Memory B cell (primary cell): ENCODE data around the gene NEU4.
A peak's percentile ranks its signal among the peaks of the same experiment; 100 is the strongest.
"Not testable (repeated sequence)": the region's sequence is repeated elsewhere in the genome, so short reads cannot be mapped to it uniquely, and the experiment has no call there.

Experiments
- ATAC-seq: fragments of 150-1000 bp; cut with Tn5 transposase; 2 replicates; pipeline ENCODE4 v1.10.0; 2021; ENCODE audit warnings: low read depth, mild to moderate bottlenecking, moderate library complexity
- DNase-seq, 2 donors: peaks; one replicate each; pipeline ENCODE4 v3.0.0; 2022; ENCODE audit warnings: low spot score in 2 of 2
- H3K27ac Mint-ChIP-seq: one replicate; pipeline ENCODE4 v1.8.0; 2022; ENCODE audit warnings: mild to moderate bottlenecking, moderate library complexity, mixed read lengths
- H3K27me3 Mint-ChIP-seq: one replicate; pipeline ENCODE4 v1.8.0; 2022; ENCODE audit warnings: mixed read lengths
- H3K36me3 Mint-ChIP-seq: one replicate; pipeline ENCODE4 v1.8.0; 2022; ENCODE audit warnings: mild to moderate bottlenecking, mixed read lengths
- H3K4me1 Mint-ChIP-seq: one replicate; pipeline ENCODE4 v1.8.0; 2022; ENCODE audit warnings: mixed read lengths
- H3K4me3 Mint-ChIP-seq: one replicate; pipeline ENCODE4 v1.8.0; 2022; ENCODE audit warnings: mild to moderate bottlenecking, moderate library complexity, mixed read lengths
- H3K9me3 Mint-ChIP-seq: one replicate; pipeline ENCODE4 v1.8.0; 2022; ENCODE audit warnings: mixed read lengths

NEU4 gene

DNA sequence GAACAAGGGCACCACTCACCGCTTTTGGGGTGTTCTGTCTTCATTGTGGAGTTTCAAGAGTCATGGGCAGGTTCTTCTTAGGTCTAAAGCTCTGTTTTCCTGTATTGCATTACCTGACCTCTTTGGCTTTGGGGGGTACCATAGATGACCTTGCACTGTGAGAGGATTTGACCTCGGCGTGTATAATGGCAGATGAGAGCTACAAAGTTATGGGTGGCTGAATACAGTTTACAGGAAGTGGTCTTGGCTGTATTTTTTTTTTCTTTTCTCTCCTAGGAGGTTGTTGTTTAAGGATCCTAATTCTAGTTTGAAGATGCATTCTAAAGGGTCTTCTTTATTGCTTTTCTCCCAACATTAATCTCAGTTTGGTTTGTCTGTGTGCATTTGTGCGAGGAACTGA is 20.9 kb upstream of the NEU4 start:
- no peaks in the 10 kb centered on the region for H3K27me3 Mint-ChIP-seq
- peak overlapping the region; percentile 75 for H3K27ac Mint-ChIP-seq
- ATAC-seq: peak; percentile 36
- peaks cover 16% of the 10 kb centered on the region for H3K4me1 Mint-ChIP-seq
- no peak for DNase-seq
- no peak overlapping the region for H3K4me3 Mint-ChIP-seq
- peaks cover 3% of the 10 kb centered on the region for H3K9me3 Mint-ChIP-seq
- H3K36me3 Mint-ChIP-seq: peaks cover under 1% of the 10 kb centered on the region

DNA sequence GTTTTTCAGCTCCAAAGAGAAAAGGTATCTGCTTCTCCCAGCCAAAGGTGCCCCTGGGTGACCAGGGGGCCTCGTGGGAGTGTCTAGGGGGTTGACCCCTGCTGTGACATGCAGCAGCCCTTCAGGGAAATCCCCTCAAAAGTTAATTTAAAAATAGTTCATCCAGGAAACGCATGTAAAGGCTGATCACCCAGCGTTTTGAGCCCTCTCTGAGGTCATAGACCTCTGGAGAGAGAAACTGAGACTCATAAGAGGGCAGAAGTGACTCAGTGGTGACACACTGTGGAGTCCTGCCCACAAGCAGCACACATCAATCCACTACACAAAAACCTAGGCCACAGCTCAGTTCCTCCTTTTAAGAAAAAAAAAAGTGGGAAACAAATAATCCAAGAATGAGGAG is 20.4 kb upstream of the NEU4 start:
- ATAC-seq (peak; percentile 86), DNase-seq (peak in 1 of 2 donors; percentile 11)
- Mint-ChIP-seq H3K9me3 (peaks cover 2% of the 10 kb centered on the region), H3K4me3 (no peak overlapping the region), H3K4me1 (peaks cover 18% of the 10 kb centered on the region), H3K27ac (peak overlapping the region; percentile 75), H3K27me3 (peaks cover 2% of the 10 kb centered on the region), H3K36me3 (no peaks in the 10 kb centered on the region)

DNA sequence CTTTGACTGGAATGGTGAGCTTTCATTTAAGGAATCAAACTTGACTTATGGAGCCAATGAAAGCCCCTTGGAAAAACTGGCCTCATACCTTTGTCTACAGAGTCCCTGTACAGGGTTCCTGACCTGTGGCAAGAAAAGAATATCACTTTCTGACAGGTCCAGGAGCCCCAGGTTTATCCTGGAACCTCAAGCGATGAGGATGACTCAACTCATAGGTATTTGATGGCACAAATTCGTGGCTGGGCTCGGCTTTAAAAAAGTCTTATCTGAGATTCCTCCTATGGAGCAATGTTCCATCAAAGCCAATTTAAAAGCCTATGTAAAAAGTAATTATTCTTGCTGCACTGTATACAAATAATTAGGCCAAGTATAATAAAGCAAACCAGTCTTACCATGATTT is 17.6 kb upstream of the NEU4 start:
- not testable (repeated sequence) for H3K27me3 Mint-ChIP-seq, H3K4me3 Mint-ChIP-seq, H3K9me3 Mint-ChIP-seq, H3K36me3 Mint-ChIP-seq, DNase-seq, ATAC-seq, H3K27ac Mint-ChIP-seq
- peaks cover 19% of the 10 kb centered on the region for H3K4me1 Mint-ChIP-seq

DNA sequence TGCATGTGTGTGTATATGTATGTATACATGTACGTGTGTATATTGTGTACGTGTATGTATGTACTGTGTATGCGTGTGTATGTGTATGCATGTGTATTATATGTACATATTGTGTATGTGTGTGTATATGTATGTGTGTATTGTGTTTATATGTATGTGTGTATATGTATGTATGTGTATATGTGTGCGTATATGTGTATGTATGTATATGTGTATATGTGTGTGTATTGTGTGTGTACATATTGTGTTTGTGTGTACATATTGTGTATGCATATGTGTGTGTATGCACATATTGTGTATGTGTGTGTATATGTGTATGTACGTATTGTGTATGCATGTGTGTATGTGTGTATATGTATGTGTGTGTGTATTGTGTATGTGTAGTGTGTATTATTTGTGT is 15.6 kb upstream of the NEU4 start:
- Mint-ChIP-seq H3K27me3 (peaks cover 5% of the 10 kb centered on the region), H3K27ac (no peak overlapping the region), H3K4me1 (peaks cover 13% of the 10 kb centered on the region), H3K4me3 (no peak overlapping the region), H3K9me3 (peaks cover 2% of the 10 kb centered on the region), H3K36me3 (no peaks in the 10 kb centered on the region)
- ATAC-seq: no peak
- DNase-seq: no peak

DNA sequence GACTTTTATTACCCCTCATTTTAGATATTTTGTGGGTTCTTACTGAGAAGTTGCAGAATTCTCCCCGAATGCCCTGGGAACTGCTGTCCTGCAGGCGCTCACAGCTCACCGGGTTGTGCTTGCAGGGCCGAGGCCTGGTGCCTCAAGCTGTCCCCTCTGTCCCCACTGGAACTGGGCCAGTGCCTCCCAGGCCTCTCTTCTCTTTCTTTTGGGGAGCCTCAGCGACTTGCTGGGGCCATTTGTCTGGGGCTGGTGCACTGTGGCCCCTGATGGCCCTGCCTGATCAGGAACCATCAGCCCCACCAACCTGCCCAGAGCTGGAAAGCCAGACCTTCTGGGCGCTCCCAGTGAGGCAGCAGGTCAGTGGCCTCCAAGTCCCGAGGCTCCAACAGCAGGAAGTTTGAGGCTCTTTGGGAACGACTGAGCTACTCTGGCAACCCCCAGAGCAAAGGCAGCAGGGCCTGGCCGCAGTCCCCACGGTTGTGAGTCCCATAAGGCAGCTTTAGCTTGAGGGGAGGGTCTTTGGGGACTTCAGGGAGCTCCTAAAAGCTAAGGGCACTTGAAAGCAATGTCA is 14.7 kb upstream of the NEU4 start:
- H3K4me3 Mint-ChIP-seq: no peak overlapping the region
- peaks cover 5% of the 10 kb centered on the region for H3K27me3 Mint-ChIP-seq
- no peak for ATAC-seq
- H3K36me3 Mint-ChIP-seq: no peaks in the 10 kb centered on the region
- H3K27ac Mint-ChIP-seq: no peak overlapping the region
- peaks cover 2% of the 10 kb centered on the region for H3K9me3 Mint-ChIP-seq
- DNase-seq: no peak
- peaks cover 4% of the 10 kb centered on the region for H3K4me1 Mint-ChIP-seq

DNA sequence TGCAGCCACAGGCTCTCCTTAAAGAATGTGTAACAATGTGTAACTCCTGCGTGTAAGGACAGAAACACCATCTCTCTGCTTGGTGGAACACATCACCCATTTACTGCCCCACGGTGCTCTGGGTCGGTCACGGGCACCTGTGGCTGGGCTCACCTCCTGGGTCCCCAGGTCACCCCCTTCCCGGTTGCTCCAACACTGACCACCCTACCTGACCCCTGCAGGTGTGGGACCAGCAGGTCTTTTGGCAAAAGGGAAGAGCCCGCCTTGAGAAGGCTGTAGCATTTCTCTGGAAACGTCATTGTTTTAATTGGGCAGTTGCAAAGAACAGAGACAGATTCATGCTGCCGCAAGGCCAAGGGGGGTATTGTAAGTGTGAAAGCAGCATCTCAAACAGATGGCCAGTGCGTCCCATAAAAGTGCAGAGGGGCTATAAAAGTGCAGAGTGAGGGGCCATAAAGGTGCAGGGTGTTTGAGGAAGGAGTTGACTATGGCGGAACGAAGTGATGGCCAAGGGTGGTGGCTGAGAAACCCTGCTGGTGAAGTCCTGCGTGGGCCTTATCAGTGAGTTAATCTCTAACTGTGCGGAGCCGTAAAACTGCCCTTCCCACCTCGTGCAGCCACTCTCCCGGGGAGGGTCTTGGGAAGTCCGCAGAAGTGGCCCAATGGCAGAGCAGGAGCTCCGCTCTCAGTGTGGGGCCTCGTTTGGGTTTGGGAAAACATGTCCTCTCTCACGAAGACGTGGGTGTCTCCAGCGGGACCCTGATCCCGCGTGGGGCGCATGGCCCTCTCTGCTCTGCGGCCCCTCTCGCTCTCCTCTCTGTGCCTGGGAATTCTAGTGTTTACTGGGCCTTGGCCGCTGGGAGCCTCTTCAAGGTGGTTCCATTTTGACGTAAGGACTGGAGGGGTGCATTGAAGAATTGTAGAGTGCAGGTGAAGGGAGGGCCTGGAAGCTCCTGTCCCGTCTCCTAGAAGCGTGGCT is 13.7 kb upstream of the NEU4 start:
- Mint-ChIP-seq H3K36me3 (no peaks in the 10 kb centered on the region), H3K4me3 (no peak overlapping the region), H3K27ac (no peak overlapping the region), H3K4me1 (peaks cover 2% of the 10 kb centered on the region), H3K9me3 (peaks cover 2% of the 10 kb centered on the region), H3K27me3 (peaks cover 5% of the 10 kb centered on the region)
- DNase-seq: no peak
- ATAC-seq: no peak

DNA sequence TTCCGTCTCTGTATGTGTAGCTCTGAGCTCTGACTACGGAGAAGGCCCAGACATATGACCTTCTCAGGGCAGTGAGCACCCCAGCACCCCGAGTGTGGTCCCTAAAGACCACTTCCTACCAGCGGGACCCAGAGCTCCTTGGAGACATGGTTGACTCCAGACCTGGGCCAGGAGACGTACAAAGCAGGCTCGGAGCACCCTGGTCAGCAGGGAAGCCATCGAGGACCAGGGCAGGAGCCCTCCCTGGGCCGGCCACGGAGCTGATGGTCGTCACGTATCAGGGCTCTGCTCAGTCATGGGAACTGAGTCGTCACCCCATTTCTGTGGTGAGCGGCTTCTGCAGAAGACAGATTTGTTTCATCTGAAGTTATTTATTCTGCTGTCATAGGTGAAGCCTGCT is 12.8 kb upstream of the NEU4 start:
- no peak for ATAC-seq
- no peaks in the 10 kb centered on the region for H3K9me3 Mint-ChIP-seq
- H3K4me3 Mint-ChIP-seq: no peak overlapping the region
- no peaks in the 10 kb centered on the region for H3K36me3 Mint-ChIP-seq
- H3K4me1 Mint-ChIP-seq: peaks cover 2% of the 10 kb centered on the region
- no peak overlapping the region for H3K27ac Mint-ChIP-seq
- peaks cover 5% of the 10 kb centered on the region for H3K27me3 Mint-ChIP-seq
- DNase-seq: no peak

DNA sequence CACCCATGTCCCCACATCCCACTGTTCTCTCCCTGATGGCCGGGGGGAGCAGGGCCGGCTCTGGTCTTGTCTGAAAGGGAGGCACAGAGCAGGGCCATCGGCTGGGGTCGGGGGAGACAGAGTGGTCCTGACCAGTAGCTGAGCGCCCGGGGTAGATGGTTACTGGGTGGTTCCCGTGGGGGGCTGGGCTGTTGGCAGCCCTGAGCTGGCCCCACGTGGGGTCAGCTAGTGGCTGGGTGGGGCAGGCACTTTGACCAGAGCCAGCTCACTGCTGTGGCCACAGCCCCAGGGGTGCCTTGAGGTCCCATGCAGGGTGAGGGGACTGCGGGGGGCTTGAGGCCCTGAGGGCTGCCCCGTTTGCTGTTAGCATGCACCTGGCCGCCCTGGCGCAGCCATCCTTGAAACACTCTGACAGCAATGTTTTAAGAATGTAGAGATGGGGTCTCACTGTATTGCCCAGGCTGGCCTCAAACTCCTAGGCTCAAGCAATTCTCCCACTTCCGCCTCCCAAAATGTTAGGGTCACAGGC is 12.3 kb upstream of the NEU4 start:
- Mint-ChIP-seq H3K36me3 (no peaks in the 10 kb centered on the region), H3K4me1 (peaks cover 2% of the 10 kb centered on the region), H3K27me3 (peaks cover 5% of the 10 kb centered on the region), H3K27ac (no peak overlapping the region), H3K4me3 (no peak overlapping the region), H3K9me3 (no peaks in the 10 kb centered on the region)
- DNase-seq (no peak), ATAC-seq (no peak)

DNA sequence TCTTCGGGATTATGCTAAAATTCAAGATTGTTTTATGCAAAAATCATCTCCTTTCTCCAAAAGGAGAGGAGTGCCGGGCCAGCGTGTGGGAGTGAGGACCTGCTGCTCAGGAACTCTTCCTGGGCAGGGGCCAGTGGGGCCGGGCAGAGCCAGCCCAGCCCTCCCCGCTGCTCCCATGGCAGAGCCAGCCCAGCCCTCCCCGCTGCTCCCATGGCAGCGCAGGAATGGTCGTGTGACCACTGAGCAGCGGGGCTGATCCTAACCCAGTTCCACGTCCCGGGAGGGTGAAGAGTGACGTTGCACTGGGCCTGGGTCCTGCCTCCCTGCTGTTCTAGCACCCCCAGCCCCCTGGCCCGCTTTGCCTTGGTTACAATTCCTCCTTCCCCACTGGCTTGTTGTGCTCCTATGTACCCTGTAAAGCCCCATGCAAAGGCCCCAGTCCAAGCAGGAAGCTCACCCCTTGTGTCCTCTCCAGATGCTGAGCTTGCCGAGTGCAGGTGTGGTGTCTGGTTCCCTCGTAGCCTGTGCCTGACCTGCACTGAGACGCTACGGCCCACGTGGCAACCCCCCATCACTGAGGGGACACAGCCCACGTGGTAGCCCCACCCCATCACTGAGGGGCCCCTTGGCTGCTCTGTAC is 11.4 kb upstream of the NEU4 start:
- ATAC-seq (no peak), DNase-seq (no peak)
- Mint-ChIP-seq H3K4me3 (no peak overlapping the region), H3K27me3 (peaks cover 5% of the 10 kb centered on the region), H3K36me3 (no peaks in the 10 kb centered on the region), H3K9me3 (no peaks in the 10 kb centered on the region), H3K4me1 (peaks cover 2% of the 10 kb centered on the region), H3K27ac (no peak overlapping the region)

DNA sequence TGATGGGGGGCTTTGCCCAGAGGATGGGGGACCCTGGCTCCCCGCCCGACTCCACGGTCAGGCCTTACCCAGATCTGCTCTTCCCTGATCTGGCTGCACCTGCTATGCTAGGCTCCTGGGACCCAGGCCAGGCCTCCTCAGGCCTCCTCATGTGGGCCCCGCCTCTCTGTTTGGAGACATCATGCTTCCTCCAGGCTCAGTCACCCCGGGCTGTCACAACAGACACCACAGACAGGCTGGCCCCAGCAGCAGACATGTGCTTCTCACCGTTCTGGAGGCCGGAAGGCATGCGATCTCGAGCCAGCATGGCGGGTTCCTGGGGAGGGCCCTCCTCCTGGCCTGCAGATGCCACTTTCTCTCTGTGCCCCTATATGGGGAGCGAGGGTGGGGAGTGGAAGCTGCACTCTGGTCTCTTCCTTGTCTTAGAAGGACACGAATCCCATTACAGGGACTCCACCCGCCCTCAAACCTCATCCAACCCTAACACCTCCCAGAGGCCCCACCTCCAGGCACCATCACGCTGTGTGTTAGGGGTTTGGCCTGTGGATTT is 10.8 kb upstream of the NEU4 start:
- ATAC-seq: no peak
- H3K27me3 Mint-ChIP-seq: peaks cover 5% of the 10 kb centered on the region
- no peaks in the 10 kb centered on the region for H3K36me3 Mint-ChIP-seq
- no peak for DNase-seq
- no peak overlapping the region for H3K27ac Mint-ChIP-seq
- H3K9me3 Mint-ChIP-seq: no peaks in the 10 kb centered on the region
- H3K4me1 Mint-ChIP-seq: peaks cover 2% of the 10 kb centered on the region
- no peak overlapping the region for H3K4me3 Mint-ChIP-seq

DNA sequence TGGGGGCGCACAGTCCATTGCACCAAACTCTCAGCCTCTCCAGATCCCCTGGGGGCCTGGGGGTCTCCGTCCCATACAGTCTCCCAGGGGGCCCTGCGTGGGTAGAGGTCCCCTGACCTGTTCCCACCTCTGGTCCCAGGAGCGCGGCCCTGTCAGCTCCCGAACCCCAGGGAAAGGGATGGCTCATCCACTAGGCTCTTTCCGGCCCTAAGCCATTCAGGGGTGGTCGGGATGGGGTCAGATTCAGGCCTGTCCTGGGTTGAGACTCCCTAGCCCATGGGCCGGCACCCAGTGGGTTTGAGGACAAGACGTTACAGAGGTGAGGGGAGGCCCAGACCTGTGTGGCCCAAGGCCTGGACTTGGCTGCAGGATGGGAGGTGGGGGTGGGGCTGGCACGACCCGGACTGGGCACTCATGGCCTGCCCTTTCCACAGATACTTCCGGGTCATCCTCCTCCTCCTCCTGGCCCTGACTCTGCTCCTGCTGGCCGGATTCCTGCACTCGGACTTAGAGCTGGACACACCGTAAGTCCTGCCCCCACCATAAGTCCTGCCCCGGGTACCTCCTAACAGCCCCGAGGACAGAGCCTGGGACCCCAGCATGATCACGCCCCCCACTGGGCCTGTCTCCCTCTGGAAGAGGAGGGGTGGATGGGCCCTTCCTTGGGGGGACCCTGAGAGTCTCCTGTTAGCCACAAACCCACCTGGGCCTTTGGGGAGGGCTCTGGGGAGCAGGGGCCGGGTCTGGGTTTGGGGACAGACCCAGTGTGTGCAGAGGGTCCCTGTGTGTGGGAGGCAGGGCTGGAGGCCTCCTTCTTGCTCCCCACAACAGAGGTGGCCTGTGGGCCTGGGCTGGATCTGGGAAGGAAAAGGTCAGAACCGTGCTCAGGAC is 10.1 kb upstream of the NEU4 start:
- no peak for ATAC-seq
- DNase-seq: no peak
- Mint-ChIP-seq H3K4me1 (peaks cover 2% of the 10 kb centered on the region), H3K9me3 (no peaks in the 10 kb centered on the region), H3K4me3 (no peak overlapping the region), H3K36me3 (no peaks in the 10 kb centered on the region), H3K27me3 (peaks cover 2% of the 10 kb centered on the region), H3K27ac (no peak overlapping the region)

DNA sequence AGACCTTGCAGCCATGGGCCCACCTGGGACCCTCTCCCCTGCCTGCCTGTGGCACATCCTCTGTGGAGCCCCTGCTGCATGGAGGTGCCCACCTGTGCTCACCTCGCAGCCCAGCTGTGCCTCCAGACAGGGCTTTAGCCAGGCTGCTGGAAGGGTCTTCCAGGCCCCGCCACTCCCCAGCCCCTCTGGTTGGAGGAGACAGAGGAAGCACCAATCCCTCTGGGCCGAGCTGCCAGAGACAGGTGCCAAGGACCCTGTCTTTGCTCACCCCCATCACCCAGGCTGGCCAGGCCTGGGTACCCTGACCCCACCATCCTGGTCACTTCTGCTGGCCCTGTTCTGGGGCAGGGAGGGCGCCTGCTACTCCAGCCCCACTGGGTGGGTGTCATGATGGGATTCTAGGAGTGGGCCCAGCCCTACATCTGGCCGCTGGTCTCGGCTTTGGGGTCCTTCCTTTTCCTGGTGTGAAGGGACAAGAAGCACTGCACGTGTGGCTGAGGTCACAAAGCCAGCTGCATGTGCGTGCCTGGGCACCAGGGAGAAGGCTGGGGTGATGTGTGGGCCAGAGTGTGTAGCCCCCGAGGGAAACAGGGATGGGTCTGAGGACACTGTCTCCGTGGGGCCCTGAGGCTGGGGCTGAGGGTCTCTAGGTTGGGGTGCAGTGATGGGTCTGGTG is 9.3 kb upstream of the NEU4 start:
- no peak for ATAC-seq
- H3K27me3 Mint-ChIP-seq: peaks cover 2% of the 10 kb centered on the region
- no peaks in the 10 kb centered on the region for H3K9me3 Mint-ChIP-seq
- H3K27ac Mint-ChIP-seq: no peak overlapping the region
- H3K4me3 Mint-ChIP-seq: no peak overlapping the region
- H3K4me1 Mint-ChIP-seq: peaks cover 4% of the 10 kb centered on the region
- DNase-seq: no peak
- no peaks in the 10 kb centered on the region for H3K36me3 Mint-ChIP-seq
